Skeletal muscle satellite cell (primary cell): ENCODE data around the gene FRG1. TPM values are rescaled to one million over a fixed set of nuclear protein-coding genes. Genes with fewer than 3 reads are reported as not detected.
"Not testable (repeated sequence)": the region's sequence is repeated elsewhere in the genome, so short reads cannot be mapped to it uniquely, and the experiment has no call there.

ENCODE experiments used
- H3K27me3 ChIP-seq: 2 replicates; pipeline ENCODE4 v1.7.0; 2013; ENCODE audit warnings: low read length; ENCODE audit not compliant: control insufficient read depth, insufficient read depth
- H3K36me3 ChIP-seq: 2 replicates; pipeline ENCODE4 v1.7.0; 2013; ENCODE audit warnings: mild to moderate bottlenecking, control low read depth, low read length; ENCODE audit not compliant: insufficient read depth
- H3K4me1 ChIP-seq: 2 replicates; pipeline ENCODE4 v1.7.0; 2013; ENCODE audit warnings: low read length; ENCODE audit not compliant: control insufficient read depth, insufficient read depth
- H3K4me2 ChIP-seq: 2 replicates; pipeline ENCODE4 v1.7.0; 2013; ENCODE audit warnings: mild to moderate bottlenecking, low read length
- H3K4me3 ChIP-seq: 2 replicates; pipeline ENCODE4 v1.7.0; 2013; ENCODE audit warnings: low read length
- H3K9ac ChIP-seq: 2 replicates; pipeline ENCODE4 v1.7.0; 2013; ENCODE audit warnings: mild to moderate bottlenecking, low read depth, low read length, moderate library complexity
- H3K9me3 ChIP-seq: replicated peaks from 2 replicates; pipeline ENCODE4 v1.7.0; 2013; ENCODE audit warnings: mild to moderate bottlenecking, control low read depth, low read length
- small RNA-seq: library from RNA; depleted of rRNA; stranded (forward); fragments of <200 nt; gene quantifications from one replicate; pipeline ENCODE3, GENCODE V24; 2012

The FRG1 gene

GRCh38 chr4:189988877-189989431 lies 48.3 kb downstream of the FRG1 start:
- Histone ChIP-seq H3K9me3 (no peaks in the 10 kb centered on the region), H3K27me3 (no peaks in the 10 kb centered on the region), H3K4me3 (no peak overlapping the region), H3K4me2 (no peak overlapping the region), H3K9ac (no peak overlapping the region), H3K4me1 (no peaks in the 10 kb centered on the region), H3K36me3 (no peaks in the 10 kb centered on the region)

GRCh38 chr4:189989941-189990340 lies 49.3 kb downstream of the FRG1 start:
- not testable (repeated sequence) for H3K4me1 ChIP-seq, H3K9ac ChIP-seq, H3K4me2 ChIP-seq, H3K9me3 ChIP-seq, H3K27me3 ChIP-seq, H3K36me3 ChIP-seq, H3K4me3 ChIP-seq

Small RNA genes lying within 50 kb of the gene (small RNA-seq; reads per million reads assigned to genes)
- gene MLLT10P2: not detected
